ENCODE data around the gene DMD.
"Not testable (repeated sequence)": the region's sequence is repeated elsewhere in the genome, so short reads cannot be mapped to it uniquely, and the experiment has no call there.

DMD gene

DNA sequence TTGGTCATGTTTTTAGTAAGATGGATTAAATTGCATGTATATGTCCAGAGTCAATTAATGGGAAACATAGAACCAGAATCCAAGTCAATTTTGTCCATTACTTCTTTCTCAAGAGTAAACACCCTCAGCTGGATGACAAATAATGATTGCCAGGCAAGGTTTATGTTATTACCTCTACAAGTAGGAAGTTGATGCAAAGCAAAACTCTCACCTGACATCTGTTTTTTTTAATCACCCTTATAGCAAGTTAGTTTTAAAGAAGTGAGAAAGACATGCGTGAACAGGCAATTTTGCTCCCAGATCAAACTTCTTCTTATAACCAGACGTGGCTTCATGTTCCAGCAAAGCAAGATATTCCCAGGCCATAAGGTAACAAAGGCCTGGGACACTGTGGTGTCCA, 1791.0 kb downstream of the DMD start:
- no peaks in the 10 kb centered on the region for H3K36me3 Mint-ChIP-seq
- H3K9me3 Mint-ChIP-seq = peaks cover 0 to 5% of the 10 kb centered on the region in 2 donors
- no peak overlapping the region for H3K27ac Mint-ChIP-seq
- no peak for DNase-seq
- no peaks in the 10 kb centered on the region for H3K27me3 Mint-ChIP-seq
- H3K4me3 Mint-ChIP-seq = no peak overlapping the region
- peak; percentile 36 to 41 for ATAC-seq (replicated peaks)
- H3K4me1 Mint-ChIP-seq = peaks cover 0 to 1% of the 10 kb centered on the region in 2 donors

DNA sequence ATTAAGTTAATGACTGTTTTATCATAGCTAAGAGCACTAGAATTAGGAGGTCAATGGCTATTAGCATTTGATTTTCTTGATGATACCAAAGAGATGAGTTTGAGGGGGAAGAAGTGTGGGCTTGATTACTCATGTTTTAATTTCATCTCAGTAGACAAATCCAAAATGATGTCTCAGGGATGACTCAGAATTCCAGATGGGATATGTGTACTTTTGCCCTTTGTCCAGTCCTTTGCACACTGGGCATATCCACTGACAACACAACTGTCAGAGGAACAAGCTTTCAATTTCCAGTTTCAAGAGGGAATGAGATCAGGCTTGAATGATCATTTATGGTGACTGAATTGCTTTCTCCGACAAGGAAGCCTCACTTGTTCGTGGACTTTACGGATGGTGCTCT, 1814.2 kb downstream of the DMD start:
- no peaks in the 10 kb centered on the region for H3K4me1 Mint-ChIP-seq
- no peaks in the 10 kb centered on the region for H3K36me3 Mint-ChIP-seq

DNA sequence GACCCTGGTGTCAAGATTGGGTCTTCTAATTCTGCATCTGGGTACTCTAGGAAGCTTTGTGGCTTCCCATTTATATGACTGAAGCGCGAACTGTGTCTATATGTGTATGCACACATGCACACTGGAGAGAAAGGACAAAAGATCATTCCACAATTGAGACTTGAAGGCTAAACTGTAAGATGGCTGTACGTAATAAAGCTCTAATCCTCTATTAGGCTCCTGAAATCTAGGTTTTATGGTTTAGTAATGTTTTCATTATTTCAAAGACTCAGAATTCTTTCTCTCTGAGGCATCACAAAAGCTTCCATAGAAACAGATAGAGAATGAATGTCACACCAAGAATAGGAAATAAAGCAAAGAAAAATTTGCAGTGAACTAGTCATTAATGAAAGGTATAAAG, 1818.8 kb downstream of the DMD start:
- peaks cover 0 to 5% of the 10 kb centered on the region in 2 donors for H3K27me3 Mint-ChIP-seq
- peaks cover 0 to 2% of the 10 kb centered on the region in 2 donors for H3K9me3 Mint-ChIP-seq

More for the DNA sequence above, 1814.2 kb downstream of the DMD start:
- Mint-ChIP-seq H3K27me3 (peaks cover 0 to 6% of the 10 kb centered on the region in 2 donors), H3K4me3 (no peak overlapping the region), H3K27ac (no peak overlapping the region), H3K9me3 (no peaks in the 10 kb centered on the region)
- ATAC-seq (replicated peaks) (no peak), DNase-seq (no peak)

DNA sequence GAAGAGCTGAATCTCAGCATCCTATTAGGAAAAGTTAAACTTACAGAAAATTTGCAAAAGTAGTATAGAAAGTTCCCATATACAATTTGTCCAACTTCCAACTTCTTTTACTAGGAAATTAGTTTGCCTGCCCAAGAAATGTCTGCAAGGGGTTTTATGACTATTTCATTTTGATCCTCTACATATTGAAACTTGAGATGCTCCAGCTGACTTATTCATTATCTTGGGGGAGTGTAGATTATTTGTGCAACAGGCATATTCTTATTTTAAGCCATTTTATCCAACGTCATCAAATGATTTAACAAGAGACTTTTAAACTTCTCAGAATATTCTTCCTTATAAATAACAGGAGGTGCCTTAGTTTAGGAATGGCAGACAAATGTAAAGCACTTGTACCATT, 1822.4 kb downstream of the DMD start:
- Mint-ChIP-seq H3K36me3 (no peaks in the 10 kb centered on the region), H3K27ac (no peak overlapping the region), H3K9me3 (peaks cover 0 to 3% of the 10 kb centered on the region in 2 donors), H3K4me1 (no peaks in the 10 kb centered on the region), H3K27me3 (peaks cover 0 to 5% of the 10 kb centered on the region in 2 donors), H3K4me3 (no peak overlapping the region)
- ATAC-seq (replicated peaks) (no peak), DNase-seq (no peak)

More for the DNA sequence above, 1818.8 kb downstream of the DMD start:
- Mint-ChIP-seq H3K36me3 (no peaks in the 10 kb centered on the region), H3K4me3 (no peak overlapping the region), H3K4me1 (no peaks in the 10 kb centered on the region), H3K27ac (no peak overlapping the region)
- DNase-seq = no peak
- no peak for ATAC-seq (replicated peaks)

DNA sequence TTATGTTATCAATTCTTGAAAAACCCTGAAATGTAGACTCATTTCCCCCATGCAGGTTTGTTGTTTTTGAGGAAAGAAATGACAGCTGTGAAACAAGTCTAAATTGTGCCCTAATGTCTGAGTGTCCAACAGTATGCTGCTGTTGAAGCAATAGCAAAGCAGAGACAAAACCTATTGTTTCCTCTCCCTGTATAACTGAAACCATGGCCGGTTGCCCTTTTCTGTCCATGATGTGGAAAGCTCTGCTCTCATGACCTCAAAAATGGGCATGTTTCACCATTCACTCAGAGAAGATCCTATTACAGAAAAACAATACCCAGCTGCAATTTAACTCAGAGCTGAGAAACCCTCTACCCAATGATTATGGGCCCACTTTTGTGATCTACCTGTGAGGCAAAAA, 1826.9 kb downstream of the DMD start:
- DNase-seq (no peak), ATAC-seq (replicated peaks) (no peak)
- Mint-ChIP-seq H3K27ac (no peak overlapping the region), H3K4me3 (no peak overlapping the region), H3K9me3 (peaks cover 0 to 1% of the 10 kb centered on the region in 2 donors), H3K36me3 (no peaks in the 10 kb centered on the region), H3K27me3 (no peaks in the 10 kb centered on the region), H3K4me1 (no peaks in the 10 kb centered on the region)

DNA sequence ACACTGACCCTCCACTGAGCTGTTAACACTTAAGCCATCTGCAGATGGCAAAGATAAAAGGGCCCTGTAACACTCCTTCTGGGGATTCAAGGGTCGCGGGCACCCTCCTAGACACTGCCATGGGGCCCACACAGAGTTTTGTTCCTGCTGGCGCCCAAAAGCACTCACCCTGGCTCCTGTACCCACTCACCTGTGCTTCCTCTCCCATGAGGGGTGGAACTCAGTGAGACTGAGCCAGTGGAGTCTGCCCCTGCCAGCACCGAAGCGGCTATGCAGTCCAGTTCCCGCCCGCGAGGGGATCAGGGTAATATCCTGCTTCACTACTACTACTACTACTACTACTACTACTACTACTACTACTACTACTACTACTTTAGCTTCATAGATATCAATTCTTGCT, 1827.4 kb downstream of the DMD start:
- H3K36me3 Mint-ChIP-seq = no peaks in the 10 kb centered on the region
- H3K27me3 Mint-ChIP-seq = no peaks in the 10 kb centered on the region
- no peak for DNase-seq
- no peak for ATAC-seq (replicated peaks)
- peaks cover 0 to 1% of the 10 kb centered on the region in 2 donors for H3K9me3 Mint-ChIP-seq
- no peak overlapping the region for H3K27ac Mint-ChIP-seq
- no peak overlapping the region for H3K4me3 Mint-ChIP-seq
- no peaks in the 10 kb centered on the region for H3K4me1 Mint-ChIP-seq

DNA sequence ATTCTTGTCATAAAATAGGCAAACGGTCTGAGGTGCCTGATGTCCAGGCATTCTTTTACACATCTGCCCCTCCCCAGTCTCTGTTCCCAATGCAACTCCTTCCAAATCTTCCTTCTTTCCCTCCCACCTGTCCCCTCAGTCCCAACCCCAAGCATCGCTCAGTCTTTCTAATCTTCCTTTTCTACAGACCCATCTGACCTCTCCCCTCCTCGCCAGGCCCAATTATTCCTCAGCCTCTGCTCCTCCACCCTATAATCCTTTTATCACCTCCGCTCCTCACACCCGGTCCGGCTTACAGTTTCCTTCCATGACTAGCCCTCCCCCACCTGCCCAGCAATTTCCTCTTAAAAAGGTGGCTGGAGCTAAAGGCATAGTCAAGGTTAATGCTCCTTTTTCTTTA, 1832.4 kb downstream of the DMD start:
- not testable (repeated sequence) for H3K4me1 Mint-ChIP-seq, H3K27ac Mint-ChIP-seq

DNA sequence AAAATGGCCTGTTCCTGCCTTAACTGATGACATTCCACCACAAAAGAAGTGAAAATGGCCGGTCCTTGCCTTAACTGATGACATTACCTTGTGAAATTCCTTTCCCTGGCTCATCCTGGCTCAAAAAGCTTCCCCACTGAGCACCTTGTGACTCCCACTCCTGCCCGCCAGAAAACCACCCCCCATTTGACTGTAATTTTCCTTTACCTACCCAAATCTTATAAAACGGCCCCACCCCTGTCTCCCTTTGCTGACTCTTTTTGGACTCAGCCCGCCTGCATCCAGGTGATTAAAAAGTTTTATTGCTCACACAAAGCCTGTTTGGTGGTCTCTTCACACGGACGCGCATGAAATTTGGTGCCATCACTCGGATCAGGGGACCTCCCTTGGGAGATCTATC, 1833.5 kb downstream of the DMD start:
- ATAC-seq (replicated peaks); H3K4me1 Mint-ChIP-seq; H3K27ac Mint-ChIP-seq; H3K4me3 Mint-ChIP-seq; H3K27me3 Mint-ChIP-seq; H3K9me3 Mint-ChIP-seq; H3K36me3 Mint-ChIP-seq; DNase-seq: not testable (repeated sequence)

More for the DNA sequence above, 1832.4 kb downstream of the DMD start:
- not testable (repeated sequence) for ATAC-seq (replicated peaks); H3K36me3 Mint-ChIP-seq; H3K9me3 Mint-ChIP-seq; DNase-seq; H3K4me3 Mint-ChIP-seq; H3K27me3 Mint-ChIP-seq

DNA sequence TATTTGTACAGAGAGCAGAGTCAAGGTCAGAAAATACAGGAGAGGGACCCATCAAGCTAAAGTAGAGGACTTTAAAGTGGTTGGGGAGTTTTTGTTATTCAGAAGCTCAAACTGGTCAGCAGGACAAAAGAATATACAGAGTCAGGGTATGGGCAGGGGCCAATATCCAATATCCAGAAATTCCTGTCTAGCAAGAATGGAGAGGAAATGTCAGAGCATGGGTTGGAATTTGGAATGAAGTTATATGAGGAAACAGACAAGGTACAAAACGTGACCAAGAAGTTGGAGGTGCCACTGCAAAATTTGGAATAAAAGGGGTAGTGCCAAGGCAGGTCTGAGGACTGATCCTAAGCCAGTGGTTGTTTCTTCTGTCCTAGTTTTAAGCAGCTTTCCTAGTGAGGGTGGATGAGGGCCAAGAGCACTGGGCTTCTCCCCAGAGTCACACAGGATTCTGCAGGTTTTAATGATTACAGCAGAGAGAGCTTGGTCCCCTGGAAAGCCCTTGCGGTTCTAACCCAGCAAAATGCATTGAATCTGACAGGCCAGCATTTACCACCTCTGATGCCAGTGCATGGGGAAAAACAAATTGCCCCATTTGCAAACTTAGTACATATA, 1834.8 kb downstream of the DMD start:
- ATAC-seq (replicated peaks) (no peak), DNase-seq (no peak)
- Mint-ChIP-seq H3K9me3 (no peaks in the 10 kb centered on the region), H3K36me3 (no peaks in the 10 kb centered on the region), H3K4me1 (no peaks in the 10 kb centered on the region), H3K4me3 (no peak overlapping the region), H3K27me3 (no peaks in the 10 kb centered on the region), H3K27ac (no peak overlapping the region)

DNA sequence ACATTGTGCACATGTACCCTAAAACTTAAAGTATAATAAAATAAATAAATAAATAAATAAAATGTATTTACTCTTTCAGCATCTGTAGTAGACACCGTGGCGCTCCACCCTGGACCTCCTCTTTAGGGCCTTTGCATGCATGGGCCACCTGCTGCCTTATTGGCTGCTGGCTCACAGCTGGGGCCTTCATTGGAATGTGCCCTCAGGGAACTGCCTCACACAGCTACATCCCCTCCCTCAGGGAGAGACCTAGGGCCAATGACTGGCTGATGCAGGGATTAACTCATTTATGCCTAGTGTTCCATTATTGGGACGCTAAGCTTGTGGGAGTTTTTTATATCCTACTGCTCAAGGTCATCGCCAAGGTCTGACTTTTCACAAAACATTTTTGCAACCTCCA, 1836.6 kb downstream of the DMD start:
- Mint-ChIP-seq H3K36me3 (no peaks in the 10 kb centered on the region), H3K4me1 (no peaks in the 10 kb centered on the region), H3K27me3 (no peaks in the 10 kb centered on the region), H3K9me3 (no peaks in the 10 kb centered on the region), H3K27ac (no peak overlapping the region), H3K4me3 (no peak overlapping the region)
- DNase-seq = no peak
- no peak for ATAC-seq (replicated peaks)

DNA sequence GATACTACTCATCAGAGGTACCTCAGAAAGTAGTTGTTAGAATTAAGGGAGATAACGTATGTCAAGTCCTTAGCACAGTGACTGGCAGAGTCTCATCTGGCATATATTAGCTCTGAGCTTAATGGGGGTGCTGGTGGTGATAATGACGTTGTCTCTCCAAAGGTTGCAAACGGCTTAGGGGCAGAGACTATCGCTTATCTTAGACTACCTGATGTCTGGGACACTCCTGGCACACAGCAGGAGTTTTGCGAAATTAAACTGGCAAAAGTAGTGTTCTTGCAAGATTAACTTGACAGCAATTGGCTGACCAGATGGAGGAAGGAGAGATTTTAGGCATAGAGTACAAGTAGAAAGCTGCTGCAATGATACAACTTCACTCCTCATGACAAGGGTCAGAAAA, 1839.4 kb downstream of the DMD start:
- H3K27ac Mint-ChIP-seq = no peak overlapping the region
- no peak for ATAC-seq (replicated peaks)
- H3K36me3 Mint-ChIP-seq = no peaks in the 10 kb centered on the region
- no peaks in the 10 kb centered on the region for H3K27me3 Mint-ChIP-seq
- DNase-seq = no peak
- H3K9me3 Mint-ChIP-seq = no peaks in the 10 kb centered on the region
- no peak overlapping the region for H3K4me3 Mint-ChIP-seq
- H3K4me1 Mint-ChIP-seq = no peaks in the 10 kb centered on the region

DNA sequence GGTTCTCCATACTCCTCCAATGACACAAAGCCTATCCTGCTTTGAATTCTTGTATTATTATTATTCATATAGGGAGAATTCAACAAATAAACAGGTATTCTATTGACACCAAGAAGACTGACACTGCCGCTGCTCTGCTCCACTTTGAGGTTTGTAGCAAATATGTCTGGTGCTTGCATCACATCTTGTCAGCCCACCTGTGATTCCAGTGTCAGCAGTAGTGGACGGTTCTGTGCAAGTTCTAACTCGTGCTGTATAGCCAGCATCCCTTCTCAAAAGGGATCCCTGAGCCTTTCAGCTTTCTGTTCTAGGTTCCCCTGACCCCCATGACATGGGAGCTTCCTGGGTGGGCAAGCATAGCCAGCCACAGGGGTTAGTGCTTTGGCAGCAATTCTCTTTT, 1843.5 kb downstream of the DMD start:
- H3K9me3 Mint-ChIP-seq = no peaks in the 10 kb centered on the region
- no peak overlapping the region for H3K4me3 Mint-ChIP-seq
- ATAC-seq (replicated peaks) (no peak), DNase-seq (no peak)
- H3K36me3 Mint-ChIP-seq = no peaks in the 10 kb centered on the region
- H3K27ac Mint-ChIP-seq = no peak overlapping the region
- no peaks in the 10 kb centered on the region for H3K27me3 Mint-ChIP-seq
- no peaks in the 10 kb centered on the region for H3K4me1 Mint-ChIP-seq

DNA sequence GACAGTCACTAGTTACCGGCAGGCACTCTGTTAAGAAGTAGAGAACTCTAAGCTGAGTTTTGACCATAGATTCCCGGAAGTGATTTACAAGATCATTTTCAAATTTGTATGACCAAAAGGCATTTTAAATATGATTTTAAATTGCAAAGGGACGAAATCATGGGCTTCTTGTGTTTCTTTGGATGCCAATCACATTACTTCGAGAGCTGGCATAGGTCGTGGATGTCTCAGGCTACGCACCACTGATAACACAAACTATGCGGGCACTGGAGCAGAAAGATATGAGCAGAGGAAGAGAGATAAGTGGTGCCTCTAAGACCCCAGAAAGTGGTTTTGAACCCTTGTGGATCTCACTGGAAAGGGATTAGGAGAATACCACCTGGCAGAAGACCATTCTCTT, 1845.3 kb downstream of the DMD start:
- no peak overlapping the region for H3K27ac Mint-ChIP-seq
- DNase-seq = no peak
- H3K4me3 Mint-ChIP-seq = no peak overlapping the region
- no peaks in the 10 kb centered on the region for H3K4me1 Mint-ChIP-seq
- H3K36me3 Mint-ChIP-seq = no peaks in the 10 kb centered on the region
- ATAC-seq (replicated peaks) = no peak
- no peaks in the 10 kb centered on the region for H3K27me3 Mint-ChIP-seq
- H3K9me3 Mint-ChIP-seq = no peaks in the 10 kb centered on the region

DNA sequence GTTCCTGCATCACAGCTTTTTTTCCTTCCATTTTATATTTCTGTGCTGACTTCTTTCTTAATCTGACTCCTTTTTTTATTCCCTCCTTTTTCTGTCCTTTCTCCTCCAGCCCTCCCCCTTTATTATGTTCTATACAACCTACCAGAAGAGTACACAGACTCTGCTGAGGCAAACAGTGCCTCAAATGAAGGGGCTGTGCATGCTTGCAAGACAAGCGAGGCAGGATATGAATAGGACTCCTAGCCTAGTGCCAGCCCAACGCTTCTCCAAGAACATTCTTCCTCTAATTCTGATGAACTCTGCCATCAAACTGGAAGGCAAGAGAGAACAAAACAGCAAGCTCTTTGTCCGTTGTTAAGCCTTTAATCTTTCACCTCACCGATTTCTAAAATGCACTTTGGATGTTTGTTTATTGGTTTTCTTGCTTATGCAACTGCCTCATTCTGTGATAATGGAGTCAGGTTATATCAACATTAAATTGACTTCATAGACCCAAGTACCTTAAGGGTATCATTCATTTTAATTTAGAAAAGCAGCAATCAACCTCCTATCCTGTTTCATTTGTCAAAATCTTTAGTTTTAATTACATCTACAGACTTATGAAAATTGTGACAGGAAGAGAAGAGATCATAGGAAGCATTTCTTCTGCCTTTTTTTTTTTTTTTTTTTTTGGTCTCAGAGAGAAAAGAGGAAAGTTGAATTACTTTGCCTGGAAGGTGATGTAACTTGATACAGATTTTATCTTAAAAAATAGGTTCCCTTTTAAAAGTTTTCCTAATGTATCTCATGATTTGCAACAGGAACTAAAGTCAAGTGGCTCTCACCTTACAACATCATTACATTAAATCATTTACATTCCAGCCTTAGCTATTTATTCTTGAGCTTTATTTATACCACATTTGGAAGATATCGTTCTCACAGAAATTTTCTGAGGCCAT, 1854.8 kb downstream of the DMD start:
- Mint-ChIP-seq H3K27ac (no peak overlapping the region), H3K4me3 (no peak overlapping the region), H3K4me1 (no peaks in the 10 kb centered on the region), H3K27me3 (peaks cover 6 to 8% of the 10 kb centered on the region in 2 donors), H3K9me3 (no peaks in the 10 kb centered on the region), H3K36me3 (no peaks in the 10 kb centered on the region)
- DNase-seq = no peak
- ATAC-seq (replicated peaks) = no peak

All from stimulated activated naive B cell treated with anti-CD40 and anti-IgM and Interleukin-4, amounts not matched to agents 10 μg/mL and 1 μg/mL and 100 μg/mL, for 72 hours (primary cell).